A549 (cell line): ENCODE measurements around the gene ANO6. TPM values are rescaled to one million over a fixed set of nuclear protein-coding genes. Genes with fewer than 3 reads are reported as not detected.

Experiments
- ATAC-seq, 2 experiments: fragments of 200-7000 bp in 1 of 2; fragments of >200 bp in 1 of 2; cut with Nextera tagmentation in 1 of 2; cut with Tn5 transposase in 1 of 2; 3 replicates each; pipeline versions ENCODE4 v1.8.0 to v1.9.1; 2018 to 2020; ENCODE audit warnings: mild to moderate bottlenecking in 1 of 2, moderate library complexity in 1 of 2
- CTCF ChIA-PET: fragments of 300-600 bp; sonication (Branson Sonifier 250); formaldehyde crosslinking; extraction: SDS; loops from one replicate; lab custom pipeline; 2021; ENCODE audit warnings: antibody characterized with exemption, inconsistent platforms; lab: Yijun Ruan, JAX
- POLR2A ChIA-PET: fragments of 350-600 bp; formaldehyde crosslinking; extraction: SDS; loops from one replicate; lab custom pipeline; 2021; ENCODE audit warnings: antibody characterized with exemption, inconsistent platforms; lab: Yijun Ruan, JAX
- DNase-seq, 2 experiments: peaks; one replicate each; pipeline versions ENCODE4 v3.0.0 to v3.0.0-alpha.2; 2011 to 2016; ENCODE audit warnings: low read depth in 1 of 2, low spot score in 1 of 2
- FAIRE-seq: peaks from 2 replicates; lab custom pipeline; 2011; peaks lifted over from hg19 to GRCh38; lab: Jason Lieb, UNC
- H3K27ac ChIP-seq, 2 experiments: fragments of >200 bp; sonication (Bioruptor Twin); formaldehyde crosslinking; 3 replicates each; pipeline ENCODE4 v1.5.1; 2016 to 2017
- H3K4me1 ChIP-seq: fragments of >200 bp; sonication (Bioruptor Twin); formaldehyde crosslinking; 3 replicates; pipeline ENCODE4 v1.6.1; 2016
- H3K4me2 ChIP-seq: fragments of >200 bp; sonication (Bioruptor Twin); formaldehyde crosslinking; 3 replicates; pipeline ENCODE4 v1.6.1; 2016
- H3K4me3 ChIP-seq: fragments of >200 bp; sonication (Bioruptor Twin); formaldehyde crosslinking; 3 replicates; pipeline ENCODE4 v1.5.1; 2016
- H3K9me3 ChIP-seq: fragments of >200 bp; sonication (Bioruptor Twin); formaldehyde crosslinking; 3 replicates; pipeline ENCODE4 v1.6.1; 2016
- ATOH8 ChIP-seq: fragments of 250-450 bp; sonication (Bioruptor Pico); IDR thresholded peaks from 2 replicates; pipeline ENCODE4 v1.5.0; 2020; ENCODE audit warnings: low read depth, mild to moderate bottlenecking, moderate library complexity
- BHLHE40 ChIP-seq: IDR thresholded peaks from 2 replicates; pipeline ENCODE4 v1.6.1; 2012; ENCODE audit warnings: low read depth, low read length, inconsistent platforms
- CBX8 ChIP-seq: fragments of 200-600 bp; sonication (generic); IDR thresholded peaks from 2 replicates; pipeline ENCODE4 v1.6.1; 2016
- CHD2 ChIP-seq: fragments of 150-350 bp; IDR thresholded peaks from 2 replicates; pipeline ENCODE4 v1.6.1; 2014; ENCODE audit warnings: low read length; ENCODE audit not compliant: partially characterized antibody
- CHD4 ChIP-seq: fragments of 200-600 bp; sonication (generic); IDR thresholded peaks from 2 replicates; pipeline ENCODE4 v1.6.1; 2016; ENCODE audit warnings: antibody characterized with exemption, mild to moderate bottlenecking, borderline replicate concordance
- EHF ChIP-seq: fragments of 250-450 bp; sonication (Bioruptor Pico); IDR thresholded peaks from 2 replicates; pipeline ENCODE4 v1.5.0; 2020; ENCODE audit warnings: mild to moderate bottlenecking
- EHMT2 ChIP-seq: fragments of 200-600 bp; sonication (generic); IDR thresholded peaks from 2 replicates; pipeline ENCODE4 v1.6.1; 2016; ENCODE audit warnings: antibody characterized with exemption, low read depth, mild to moderate bottlenecking, moderate library complexity
- ESRRA ChIP-seq: fragments of 150-350 bp; IDR thresholded peaks from 2 replicates; pipeline ENCODE4 v1.6.1; 2014; ENCODE audit warnings: mild to moderate bottlenecking, low read length, borderline replicate concordance
- HDAC2 ChIP-seq: fragments of 200-600 bp; sonication (generic); IDR thresholded peaks from 2 replicates; pipeline ENCODE4 v1.6.1; 2016
- HEYL ChIP-seq: fragments of 250-450 bp; sonication (Bioruptor Pico); IDR thresholded peaks from 2 replicates; pipeline ENCODE4 v1.8.0; 2021; ENCODE audit warnings: mild to moderate bottlenecking, moderate library complexity
- HMGXB4 ChIP-seq: fragments of 250-450 bp; sonication (Bioruptor Pico); IDR thresholded peaks from 2 replicates; pipeline ENCODE4 v1.5.0; 2021; ENCODE audit warnings: mild to moderate bottlenecking, moderate library complexity, borderline replicate concordance
- MYC ChIP-seq: IDR thresholded peaks from 2 replicates; pipeline ENCODE4 v1.6.1; 2012; ENCODE audit warnings: mild to moderate bottlenecking, inconsistent platforms, low read length, improper control_type of control experiment, borderline replicate concordance
- NFE2L2 ChIP-seq: fragments of 150-350 bp; conservative IDR thresholded peaks from 2 replicates; pipeline ENCODE4 v1.6.1; 2014; ENCODE audit warnings: low read length
- NR3C1 ChIP-seq: fragments of >200 bp; sonication (Bioruptor Twin); formaldehyde crosslinking; IDR thresholded peaks from 3 replicates; pipeline ENCODE4 v1.6.1; 2017
- PHF8 ChIP-seq: fragments of 200-600 bp; sonication (generic); IDR thresholded peaks from 2 replicates; pipeline ENCODE4 v1.6.1; 2016; ENCODE audit warnings: low read depth, mild to moderate bottlenecking, antibody characterized with exemption, moderate library complexity, borderline replicate concordance
- POLR2AphosphoS2 ChIP-seq: conservative IDR thresholded peaks from 2 replicates; pipeline ENCODE4 v1.6.1; 2012; ENCODE audit warnings: low read length, improper control_type of control experiment, inconsistent platforms
- RARB ChIP-seq: fragments of 250-450 bp; sonication (Bioruptor Pico); IDR thresholded peaks from 2 replicates; pipeline ENCODE4 v1.8.0; 2021; ENCODE audit warnings: mild to moderate bottlenecking, moderate library complexity
- REST ChIP-seq: fragments of 200-600 bp; sonication (generic); IDR thresholded peaks from 2 replicates; pipeline ENCODE4 v1.6.1; 2016; ENCODE audit warnings: antibody characterized with exemption, mild to moderate bottlenecking, moderate library complexity
- RFX5 ChIP-seq: fragments of 450-650 bp; IDR thresholded peaks from 2 replicates; pipeline ENCODE4 v1.7.1; 2014; ENCODE audit warnings: antibody characterized with exemption, mild to moderate bottlenecking, moderate library complexity
- TP53 ChIP-seq: fragments of 250-450 bp; sonication (Bioruptor Pico); IDR thresholded peaks from 2 replicates; pipeline ENCODE4 v1.5.0; 2021; ENCODE audit warnings: mild to moderate bottlenecking, moderate library complexity
- ZFP36 ChIP-seq: fragments of 450-650 bp; IDR thresholded peaks from 2 replicates; pipeline ENCODE4 v1.6.1; 2014; ENCODE audit warnings: borderline replicate concordance; ENCODE audit not compliant: partially characterized antibody
- polyA plus RNA-seq, 4 experiments: library from polyadenylated mRNA; depleted of rRNA in 3 of 4; stranded (reverse); fragments of >200 nt; fragmentation: RNase III in 1 of 4; extraction: RNeasy Plus Mini Kit Qiagen cat#74134 plus additional on column Dnase treatment in 1 of 4; gene quantifications; 2 replicates in 3 of 4; 3 replicates in 1 of 4; pipeline ENCODE4 v1.2.3, GENCODE V29; 2011 to 2017
- TF ChIP-seq, protein P1 (sequence below): fragments of >200 bp; sonication (Bioruptor Twin); formaldehyde crosslinking; IDR thresholded peaks from 2 replicates; pipeline ENCODE4 v1.6.1; 2016

ANO6 gene
- polyA plus RNA-seq, 2 of the 4 experiments (the other 2 are of a cell fraction): 41.7 to 80.0 TPM

- no peak for TF ChIP-seq ATOH8
- no peak for TF ChIP-seq POLR2AphosphoS2
- no peak for TF ChIP-seq RFX5
Measured at GRCh38 chr12:45353944-45354343, 138.0 kb downstream of the ANO6 start (continued).

GRCh38 chr12:45354399-45354798 lies 138.5 kb downstream of the ANO6 start:
- H3K4me1 ChIP-seq: peaks cover 49% of the 10 kb centered on the region
- DNase-seq: peak in 1 of 2 experiments; percentile 18
- peak in 1 of 2 experiments; percentile 36; a peak in 3 of 6 replicates for ATAC-seq
- POLR2A ChIA-PET: no interaction called here
- no peak for FAIRE-seq
- peak overlapping the region; percentile 0 to 61; a peak in 4 of 6 replicates for H3K27ac ChIP-seq
- CTCF ChIA-PET: no interaction called here
- peak overlapping the region; percentile 43 for H3K4me2 ChIP-seq
- TF ChIP-seq BHLHE40 (no peak), EHF (CRISPR knock-in tag) (no peak), MYC (no peak), RARB (CRISPR knock-in tag) (no peak), HDAC2 (no peak), CHD4 (no peak), CBX8 (no peak), TP53 (no peak), PHF8 (no peak), REST (no peak), NFE2L2 (no peak), EHMT2 (no peak), ESRRA (no peak), CHD2 (no peak), HEYL (CRISPR knock-in tag) (no peak), HMGXB4 (CRISPR knock-in tag) (no peak), ZFP36 (no peak), RFX5 (no peak), NR3C1 (no peak)
- TF ChIP-seq, protein P1, sequence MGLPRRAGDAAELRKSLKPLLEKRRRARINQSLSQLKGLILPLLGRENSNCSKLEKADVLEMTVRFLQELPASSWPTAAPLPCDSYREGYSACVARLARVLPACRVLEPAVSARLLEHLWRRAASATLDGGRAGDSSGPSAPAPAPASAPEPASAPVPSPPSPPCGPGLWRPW: no peak
- H3K4me3 ChIP-seq: no peak overlapping the region
- H3K9me3 ChIP-seq: no peaks in the 10 kb centered on the region
